IMR-90 (cell line): ENCODE data around the gene TGOLN2. TPM values are rescaled to one million over a fixed set of nuclear protein-coding genes. Genes with fewer than 3 reads are reported as not detected.

ENCODE experiments used
- ATAC-seq: fragments of 200-7000 bp; cut with Tn5 transposase; 2 replicates; pipeline ENCODE4 v1.9.1; 2020; ENCODE audit warnings: low read depth, mild to moderate bottlenecking, moderate library complexity
- BruUV-seq: library from RNA; stranded (reverse); fragments of 400-500 nt; replicated peaks from 2 replicates; lab custom pipeline; 2021; lab: Mats Ljungman, UMichigan
- CTCF ChIA-PET: fragments of 300-600 bp; formaldehyde crosslinking; extraction: SDS; loops from one replicate; lab custom pipeline; 2021; ENCODE audit warnings: antibody characterized with exemption; lab: Yijun Ruan, JAX
- POLR2A ChIA-PET: fragments of 300-600 bp; sonication (Branson Sonifier 250); formaldehyde crosslinking; loops from one replicate; lab custom pipeline; 2022; ENCODE audit warnings: antibody characterized with exemption; ENCODE audit not compliant: unreplicated experiment; lab: Charles Lee
- DNase-seq: peaks from one replicate; pipeline ENCODE4 v3.0.0; 2013
- H2AFZ ChIP-seq: replicated peaks from 2 replicates; pipeline ENCODE3; 2013; ENCODE audit warnings: low read length, mild to moderate bottlenecking; ENCODE audit not compliant: poor library complexity
- H2AK5ac ChIP-seq: 2 replicates; pipeline ENCODE4 v1.6.1; 2013; ENCODE audit warnings: low read depth, low read length, inconsistent platforms
- H2AK9ac ChIP-seq: replicated peaks from 2 replicates; pipeline ENCODE3; 2013; ENCODE audit warnings: mild to moderate bottlenecking, low read depth, low read length, moderate library complexity; ENCODE audit not compliant: poor library complexity
- H2BK120ac ChIP-seq: 2 replicates; pipeline ENCODE4 v1.6.1; 2013; ENCODE audit warnings: low read depth, low read length, inconsistent platforms
- H2BK15ac ChIP-seq: 3 replicates; pipeline ENCODE4 v1.6.1; 2013; ENCODE audit warnings: low read depth, low read length, inconsistent platforms
- H2BK20ac ChIP-seq: 2 replicates; pipeline ENCODE4 v1.6.1; 2013; ENCODE audit warnings: low read depth, mild to moderate bottlenecking, inconsistent platforms, low read length, moderate library complexity
- H2BK5ac ChIP-seq: 2 replicates; pipeline ENCODE4 v1.6.1; 2013; ENCODE audit warnings: mild to moderate bottlenecking, low read depth, low read length, inconsistent platforms; ENCODE audit not compliant: poor library complexity, severe bottlenecking
- H3K14ac ChIP-seq: replicated peaks from 2 replicates; pipeline ENCODE4 v1.6.1; 2013; ENCODE audit warnings: low read depth, low read length, inconsistent platforms
- H3K18ac ChIP-seq: 2 replicates; pipeline ENCODE4 v1.6.1; 2013; ENCODE audit warnings: low read depth, low read length, control low read depth
- H3K23ac ChIP-seq: 2 replicates; pipeline ENCODE4 v1.6.1; 2013; ENCODE audit warnings: low read depth, low read length, inconsistent platforms
- H3K27ac ChIP-seq: 2 replicates; pipeline ENCODE4 v1.5.1; 2013; ENCODE audit warnings: mild to moderate bottlenecking, control low read depth, low read length; ENCODE audit not compliant: insufficient read depth
- H3K27me3 ChIP-seq: 2 replicates; pipeline ENCODE4 v1.6.1; 2013; ENCODE audit warnings: low read length; ENCODE audit not compliant: control insufficient read depth, insufficient read depth
- H3K36me3 ChIP-seq: 2 replicates; pipeline ENCODE4 v1.6.1; 2013; ENCODE audit warnings: low read length, mixed read lengths; ENCODE audit not compliant: control insufficient read depth, insufficient read depth
- H3K4ac ChIP-seq: 2 replicates; pipeline ENCODE4 v1.6.1; 2013; ENCODE audit warnings: low read depth, low read length, inconsistent platforms
- H3K4me1 ChIP-seq: 2 replicates; pipeline ENCODE4 v1.6.1; 2013; ENCODE audit warnings: low read length, mixed read lengths; ENCODE audit not compliant: control insufficient read depth, insufficient read depth
- H3K4me2 ChIP-seq: 2 replicates; pipeline ENCODE4 v1.6.1; 2013; ENCODE audit warnings: low read depth, mild to moderate bottlenecking, control low read depth, low read length, moderate library complexity
- H3K4me3 ChIP-seq: 2 replicates; pipeline ENCODE4 v1.5.1; 2013; ENCODE audit warnings: low read depth, mild to moderate bottlenecking, control low read depth, low read length, moderate library complexity; ENCODE audit not compliant: insufficient read depth
- H3K56ac ChIP-seq: 2 replicates; pipeline ENCODE4 v1.6.1; 2013; ENCODE audit warnings: low read length, inconsistent platforms; ENCODE audit not compliant: insufficient read depth; ENCODE audit errors: extremely low read depth
- H3K79me1 ChIP-seq, 2 experiments: 2 replicates each; pipeline ENCODE4 v1.6.1; 2013; ENCODE audit warnings: low read length in 2 of 2, inconsistent platforms in 1 of 2, low read depth in 1 of 2
- H3K9ac ChIP-seq: 2 replicates; pipeline ENCODE4 v1.6.1; 2013; ENCODE audit warnings: low read depth, low read length, control low read depth
- H3K9me1 ChIP-seq: 2 replicates; pipeline ENCODE4 v1.6.1; 2013; ENCODE audit warnings: low read length, inconsistent platforms; ENCODE audit not compliant: insufficient read depth
- H3K9me3 ChIP-seq: 2 replicates; pipeline ENCODE4 v1.6.1; 2013; ENCODE audit warnings: low read length; ENCODE audit not compliant: control insufficient read depth, insufficient read depth
- H4K20me1 ChIP-seq: 2 replicates; pipeline ENCODE4 v1.6.1; 2013; ENCODE audit warnings: low read length, inconsistent platforms; ENCODE audit not compliant: insufficient read depth
- H4K5ac ChIP-seq: 2 replicates; pipeline ENCODE4 v1.6.1; 2013; ENCODE audit warnings: mild to moderate bottlenecking, low read depth, low read length, control low read depth
- H4K8ac ChIP-seq, 2 experiments: 2 replicates each; pipeline ENCODE4 v1.6.1; 2013; ENCODE audit warnings: low read depth in 2 of 2, low read length in 2 of 2, control low read depth in 1 of 2, inconsistent platforms in 1 of 2
- H4K91ac ChIP-seq: 2 replicates; pipeline ENCODE4 v1.6.1; 2013; ENCODE audit warnings: low read depth, low read length, inconsistent platforms; ENCODE audit not compliant: insufficient read depth
- MAZ ChIP-seq: IDR thresholded peaks from 2 replicates; pipeline ENCODE4 v1.6.1; 2012; ENCODE audit warnings: low read depth, mild to moderate bottlenecking, low read length, improper control_type of control experiment, moderate library complexity, borderline replicate concordance
- MXI1 ChIP-seq: IDR thresholded peaks from 2 replicates; pipeline ENCODE4 v1.6.1; 2012; ENCODE audit warnings: low read depth, mild to moderate bottlenecking, low read length, moderate library complexity, borderline replicate concordance
- NFE2L2 ChIP-seq: fragments of 150-350 bp; IDR thresholded peaks from 2 replicates; pipeline ENCODE4 v1.6.1; 2016; ENCODE audit warnings: low read depth, mild to moderate bottlenecking, low read length
- POLR2A ChIP-seq: IDR thresholded peaks from 2 replicates; pipeline ENCODE4 v1.6.1; 2012; ENCODE audit warnings: mild to moderate bottlenecking, low read depth, low read length
- SMC3 ChIP-seq: fragments of 150-350 bp; IDR thresholded peaks from 2 replicates; pipeline ENCODE4 v1.6.1; 2016; ENCODE audit warnings: low read depth, mild to moderate bottlenecking, antibody characterized with exemption, low read length, moderate library complexity
- WGBS, 2 experiments: methylation state at CpG; one replicate each; pipeline versions ENCODE4 v1.1.5 to v1.1.7; 2013; ENCODE audit warnings: missing lambda C conversion rate in 2 of 2; ENCODE audit not compliant: insufficient read length in 1 of 2; ENCODE audit errors: extremely low coverage in 2 of 2; 5-methylcytosine and 5-hydroxymethylcytosine counted together
- dilution Hi-C: fragments of 300-500 bp; cut with HindIII; formaldehyde crosslinking; loops from one replicate; pipeline ENCODE4 v1.14.3; 2018; ENCODE audit warnings: low sequenced_read_pairs; ENCODE audit not compliant: unreplicated experiment
- in situ Hi-C: fragments of 300-500 bp; cut with MboI; formaldehyde crosslinking; loops from 3 replicates; pipeline ENCODE4 v1.14.3; 2019; ENCODE audit warnings: low sequenced_read_pairs, inconsistent platforms, mixed read lengths
- intact Hi-C: fragments of 100-400 bp; cut with micrococcal nuclease; formaldehyde crosslinking; loops from 2 replicates; pipeline ENCODE4 v1.10.0; 2022
- polyA plus RNA-seq, 3 experiments: library from polyadenylated mRNA; depleted of rRNA; stranded (reverse); fragments of >200 nt; gene quantifications; 2 replicates each; pipeline ENCODE4 v1.2.3, GENCODE V29; 2012; ENCODE audit warnings: low replicate concordance in 1 of 3
- total RNA-seq: library from RNA; depleted of rRNA; stranded (reverse); fragments of >200 nt; gene quantifications from 2 replicates; pipeline ENCODE4 v1.2.3, GENCODE V29; 2012

TGOLN2 gene
- total and polyA plus RNA-seq, 2 of the 4 experiments (the other 2 are of a cell fraction) = 57.7 to 92.3 TPM

GRCh38 chr2:85342156-85342555, 14.4 kb upstream of the TGOLN2 start:
- Histone ChIP-seq H3K9me3 (no peaks in the 10 kb centered on the region), H2BK120ac (no peak overlapping the region), H3K23ac (no peak overlapping the region), H3K9ac (no peak overlapping the region), H3K18ac (no peak overlapping the region), H4K8ac (no peak overlapping the region), H3K27ac (no peak overlapping the region), H3K56ac (no peak overlapping the region), H2BK15ac (no peak overlapping the region), H3K27me3 (peaks cover 6% of the 10 kb centered on the region), H4K20me1 (no peaks in the 10 kb centered on the region), H3K79me1 (no peaks in the 10 kb centered on the region), H2AK5ac (no peak overlapping the region), H2BK5ac (no peak overlapping the region), H3K4me2 (no peak overlapping the region), H2BK20ac (no peak overlapping the region), H4K5ac (no peak overlapping the region), H3K14ac (no peak overlapping the region), H3K36me3 (peaks cover 26% of the 10 kb centered on the region), H4K91ac (no peak overlapping the region), H3K4ac (no peak overlapping the region), H2AK9ac (no peak overlapping the region), H3K9me1 (no peaks in the 10 kb centered on the region; the same call in 1 of the 2 replicates), H3K4me3 (no peak overlapping the region), H2AFZ (no peak overlapping the region), H3K4me1 (no peaks in the 10 kb centered on the region)
- CTCF ChIA-PET = no interaction called here
- ATAC-seq (no peak), DNase-seq (no peak)
- POLR2A ChIA-PET = no interaction called here
- no CpG with 5 or more reads among the region's 3 CpGs for WGBS, 2 experiments
- no peak for TF ChIP-seq MAZ
- TF ChIP-seq POLR2A = no peak
- no peak for TF ChIP-seq MXI1
- TF ChIP-seq NFE2L2 = no peak
- no peak for TF ChIP-seq SMC3
- dilution Hi-C loops (no loop called here), in situ Hi-C loops (no loop called here), intact Hi-C loops (loop anchor here (2.0 kb wide), 1 partner anchor 25 kb away; no protein-coding TSS in a partner anchor)
- BruUV-seq = no TSS peak
